Suppressor macrophage treated with lipopolysaccharide for 4 hours (primary cell): Measurements from ENCODE around the gene CST4.
"Not testable (repeated sequence)": the region's sequence is repeated elsewhere in the genome, so short reads cannot be mapped to it uniquely, and the experiment has no call there.

ENCODE experiments used
- DNase-seq: peaks from one replicate; pipeline ENCODE4 v3.0.0-alpha.2; 2020

The CST4 gene

DNA sequence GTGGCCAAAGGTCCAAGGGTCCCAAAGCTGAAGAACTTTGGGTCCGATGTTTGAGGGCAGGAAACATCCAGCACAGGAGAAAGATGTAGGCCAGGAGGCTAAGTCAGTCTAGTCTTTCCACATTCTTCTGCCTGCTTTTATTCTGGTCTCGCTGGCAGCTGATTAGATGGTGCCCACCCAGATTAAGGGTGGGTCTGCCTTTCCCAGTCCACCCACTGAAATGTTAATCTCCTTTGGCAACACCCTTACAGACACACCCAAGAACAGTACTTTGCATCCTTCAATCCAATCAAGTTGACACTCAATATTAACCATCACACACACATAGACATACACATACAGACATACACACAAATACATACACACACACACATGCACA lies 29.2 kb downstream of the CST4 start:
- not testable (repeated sequence) for DNase-seq

GRCh38 chr20:23658989-23659609 lies 29.7 kb downstream of the CST4 start:
- no peak for DNase-seq

DNA sequence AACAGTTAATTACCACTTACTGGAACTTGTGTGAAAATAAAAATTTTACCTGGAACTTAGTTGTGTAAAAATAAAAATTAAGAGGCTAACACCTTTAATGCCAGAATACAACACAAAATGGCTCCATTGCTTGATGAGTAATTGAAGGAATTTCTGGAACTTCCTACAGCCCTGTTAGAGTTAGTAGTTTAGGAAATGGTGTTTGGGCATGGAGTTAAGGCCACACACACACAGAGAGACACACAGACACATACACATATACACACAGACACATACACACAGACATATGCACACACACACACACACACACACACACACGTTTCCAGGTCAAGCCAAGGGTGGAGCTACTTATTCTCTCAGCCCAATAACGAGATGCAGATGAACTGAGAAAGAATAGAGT lies 30.5 kb downstream of the CST4 start:
- no peak for DNase-seq

DNA sequence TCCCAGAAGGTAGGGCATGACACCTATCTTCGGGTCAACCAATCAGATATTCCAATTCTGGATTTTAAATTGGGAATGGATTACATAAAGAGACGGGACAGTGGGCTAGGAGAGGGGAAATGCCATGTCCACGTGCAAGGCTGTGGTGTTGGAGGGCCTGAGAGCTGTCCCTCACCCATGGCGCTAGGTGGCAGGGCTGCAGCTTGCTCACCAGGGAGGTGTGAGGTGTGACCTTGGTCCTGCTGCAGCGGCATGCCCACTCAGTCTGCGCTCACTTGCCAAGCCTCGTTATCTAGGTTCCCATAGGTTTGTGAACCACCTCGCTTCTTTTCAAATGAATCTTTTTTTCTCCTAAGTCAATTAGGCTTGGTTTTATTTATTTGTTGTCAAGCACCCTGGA lies 31.6 kb downstream of the CST4 start:
- DNase-seq, result no peak

GRCh38 chr20:23656372-23656771 lies 32.5 kb downstream of the CST4 start:
- DNase-seq, result no peak

DNA sequence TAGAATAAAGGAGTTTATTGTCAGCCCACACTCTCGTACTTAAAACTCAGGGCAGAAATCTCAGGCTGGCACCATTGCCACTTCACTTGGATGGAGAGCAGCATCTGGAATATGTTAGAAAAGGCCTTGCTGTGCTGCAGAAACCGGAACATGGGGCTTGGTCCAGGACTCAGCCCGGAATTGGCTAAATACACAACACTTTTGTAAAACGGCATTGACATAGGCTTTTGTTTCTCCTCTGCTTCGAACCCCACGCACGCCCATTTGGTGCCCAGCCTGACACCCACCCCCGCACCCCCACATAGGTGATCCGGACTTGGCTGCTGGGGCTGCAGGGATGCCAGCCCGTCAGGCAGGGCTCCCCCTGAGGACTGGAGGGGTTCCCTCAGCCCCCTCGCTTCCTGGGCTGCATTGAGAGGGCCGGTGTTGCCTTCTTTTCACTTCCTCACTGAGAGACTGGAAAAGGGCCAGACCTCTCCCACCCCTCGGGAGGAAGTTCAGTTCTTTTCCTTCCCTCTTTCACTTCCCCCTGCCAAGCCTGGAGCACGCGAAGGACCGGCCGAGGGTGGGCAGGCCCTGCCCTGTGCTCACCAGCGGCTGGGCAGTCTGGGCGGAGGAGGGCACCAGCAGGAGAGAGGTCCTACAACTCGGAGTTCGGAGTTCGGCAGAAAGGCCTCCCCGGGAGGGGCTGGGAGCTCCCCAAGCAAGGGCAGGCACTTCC lies 33.2 kb downstream of the CST4 start:
- DNase-seq, result peak; percentile 93

DNA sequence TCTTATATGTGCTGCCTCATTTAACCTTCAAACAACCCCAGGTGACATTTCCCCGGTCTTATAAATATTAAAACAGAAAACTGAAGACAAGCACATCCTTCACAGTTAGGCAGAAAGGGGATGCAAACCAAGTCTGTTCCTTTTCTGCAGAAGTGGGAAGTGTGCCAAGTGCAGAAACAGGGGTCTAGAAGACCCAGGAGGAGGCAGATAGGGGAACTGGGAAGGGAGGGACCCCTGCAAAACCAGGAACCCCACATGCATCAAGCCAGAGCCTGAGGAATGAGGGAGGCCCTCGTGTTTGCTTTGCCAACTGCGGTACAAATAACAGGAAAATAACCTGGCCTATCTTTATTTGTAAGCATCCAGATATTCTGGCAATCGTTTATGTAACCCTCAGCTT lies 34.1 kb downstream of the CST4 start:
- no peak for DNase-seq

DNA sequence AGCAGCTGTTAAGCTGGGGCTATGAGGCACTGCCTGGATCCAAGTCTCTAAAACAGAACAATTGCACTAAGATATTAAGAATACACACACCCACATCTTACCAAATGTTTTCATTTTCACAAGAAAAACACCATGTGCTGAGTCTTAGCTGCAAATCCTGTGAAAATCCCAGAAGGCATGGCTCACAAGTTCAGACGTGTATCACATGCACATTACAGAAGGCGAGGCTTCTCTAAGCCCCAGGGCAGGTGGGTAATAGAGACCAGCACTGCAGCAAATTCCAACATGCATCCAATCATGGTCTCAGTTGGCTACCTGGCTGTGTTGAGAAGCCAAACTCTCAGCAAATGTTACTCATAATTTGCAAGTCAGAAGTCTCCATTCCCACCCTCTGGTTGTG lies 34.8 kb downstream of the CST4 start:
- DNase-seq, result no peak

DNA sequence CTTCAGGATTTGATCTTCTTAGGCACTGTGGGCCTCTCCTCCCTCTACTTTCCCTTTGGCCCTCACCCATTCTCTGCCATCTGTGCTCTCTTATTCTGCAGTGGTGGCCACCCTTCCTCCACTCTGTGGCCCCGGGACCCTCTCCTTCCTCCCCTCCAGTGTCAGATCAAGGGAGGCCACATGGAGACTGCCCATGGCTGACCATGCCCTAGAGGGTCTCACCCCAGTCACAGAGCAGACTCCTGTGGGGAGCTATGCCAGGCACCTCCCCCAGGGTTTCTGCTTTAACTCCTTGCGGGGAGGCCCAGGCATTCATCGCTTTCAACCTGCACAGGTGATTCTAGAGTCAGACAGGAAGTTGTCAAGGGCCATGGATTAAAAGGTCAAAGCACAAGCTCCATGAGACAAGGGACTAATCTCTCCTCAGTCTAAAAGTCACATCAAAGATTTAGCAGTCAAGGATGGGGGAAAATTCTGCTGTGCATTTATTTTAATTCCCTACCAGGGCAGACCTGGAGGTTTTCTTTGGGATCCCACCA lies 35.4 kb downstream of the CST4 start:
- DNase-seq, result no peak

GRCh38 chr20:23652926-23653325 lies 35.9 kb downstream of the CST4 start:
- no peak for DNase-seq

- DNase-seq, result no peak
Observed at GRCh38 chr20:23652371-23652770, 36.5 kb downstream of the CST4 start.

DNA sequence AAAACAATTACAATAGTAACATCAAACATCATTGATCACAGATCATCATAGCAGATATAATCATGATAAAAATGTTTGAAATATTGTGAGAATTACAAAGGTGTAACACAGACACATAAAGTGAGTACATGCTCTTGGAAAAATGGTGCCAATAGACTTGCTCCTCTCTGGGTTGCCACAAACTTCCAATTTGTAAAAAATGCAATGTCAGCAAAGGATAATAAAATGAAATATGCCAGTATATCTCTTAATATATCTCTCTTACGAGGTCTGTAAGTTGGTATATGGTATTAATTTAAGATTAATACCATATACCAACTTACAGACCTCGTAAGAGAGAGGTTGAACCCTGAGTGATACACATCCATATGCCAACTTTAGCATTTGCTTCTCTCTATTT lies 37.7 kb downstream of the CST4 start:
- no peak for DNase-seq

DNA sequence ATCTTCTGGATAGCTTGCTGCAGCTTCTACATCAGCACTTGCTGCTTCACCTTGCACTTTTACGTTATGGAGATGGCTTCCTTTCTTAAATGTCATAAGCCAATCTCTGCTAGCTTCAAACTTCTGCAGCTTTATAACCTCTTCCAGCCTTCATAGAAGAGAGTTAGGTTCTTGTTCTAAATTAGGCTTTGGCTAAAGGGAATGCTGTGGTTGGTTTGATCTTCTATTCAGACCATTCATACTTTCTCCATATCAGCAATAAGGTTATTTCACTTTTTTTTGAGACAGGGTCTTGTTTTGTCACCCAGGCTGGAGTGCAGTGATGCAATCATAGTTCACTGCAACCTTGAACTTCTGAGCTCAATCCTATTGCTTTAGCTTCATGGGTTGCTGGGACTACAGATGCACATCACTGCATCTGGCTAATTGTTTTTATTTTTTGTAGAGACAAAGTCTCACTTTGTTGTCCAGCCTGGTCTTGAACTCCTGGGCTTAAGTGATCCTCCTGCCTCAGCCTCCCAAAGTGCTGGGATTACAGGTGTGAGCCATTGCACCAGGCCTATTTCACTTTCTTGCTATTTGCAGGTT lies 38.9 kb downstream of the CST4 start:
- DNase-seq, result no peak

DNA sequence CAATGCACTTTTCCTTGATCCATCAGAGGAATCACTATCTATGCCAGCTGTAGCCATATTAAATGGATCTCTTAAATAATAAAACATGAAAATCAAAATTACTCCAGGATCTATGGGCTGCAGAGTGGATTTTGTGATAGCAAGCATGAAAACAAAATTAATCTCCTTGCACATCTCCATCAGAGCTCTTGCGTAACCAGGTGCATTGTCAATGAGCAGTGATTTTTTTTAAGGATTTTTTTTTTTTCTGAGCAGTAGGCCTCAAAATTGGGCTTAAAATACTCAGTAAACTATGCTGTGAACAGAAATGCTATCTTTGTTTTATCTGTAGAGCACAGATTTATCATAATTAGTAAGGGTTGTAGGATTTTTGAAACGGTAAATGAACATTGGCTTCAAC lies 39.6 kb downstream of the CST4 start:
- no peak for DNase-seq

- no peak for DNase-seq
Observed at GRCh38 chr20:23647346-23647745, 41.5 kb downstream of the CST4 start.

DNA sequence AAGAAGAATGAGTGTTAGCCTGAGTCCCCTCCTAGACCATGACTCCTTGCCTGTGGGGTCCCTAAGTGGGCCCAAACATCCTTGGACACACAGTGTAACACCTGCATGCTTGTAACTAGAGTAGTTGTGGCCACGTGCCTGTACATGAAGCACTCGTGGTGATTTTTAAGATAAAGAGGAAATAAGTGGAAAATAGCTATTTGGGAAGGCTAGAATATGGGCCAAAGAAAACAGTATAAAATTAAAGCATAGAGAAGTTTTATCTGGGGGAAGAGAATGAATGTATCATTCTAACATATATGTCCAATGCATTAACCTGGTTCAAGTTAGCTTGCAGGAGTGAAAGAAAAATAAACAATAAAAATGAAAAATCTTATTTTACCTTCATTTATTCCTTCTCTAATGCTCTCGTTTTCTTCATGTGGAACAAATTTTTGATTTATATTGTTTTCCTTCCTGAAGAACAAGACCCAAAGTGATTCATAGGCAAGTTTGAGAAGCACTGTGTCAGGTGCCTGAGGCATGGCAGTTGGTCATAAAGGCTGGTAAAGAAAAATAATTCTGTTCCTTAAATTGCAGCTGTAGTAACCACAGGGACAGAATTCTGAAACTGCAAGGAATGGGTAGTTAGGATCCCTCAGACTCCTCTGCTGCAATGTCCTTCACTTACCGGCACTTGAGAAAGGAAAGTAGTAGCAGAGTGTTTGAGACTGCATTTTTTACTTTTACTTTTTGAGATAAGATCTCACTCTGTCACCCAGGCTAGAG lies 42.5 kb downstream of the CST4 start:
- peak; percentile 85 for DNase-seq

GRCh38 chr20:23645575-23645974 lies 43.3 kb downstream of the CST4 start:
- no peak for DNase-seq

- peak; percentile 61 for DNase-seq
Observed at GRCh38 chr20:23644164-23644563, 44.7 kb downstream of the CST4 start.

DNA sequence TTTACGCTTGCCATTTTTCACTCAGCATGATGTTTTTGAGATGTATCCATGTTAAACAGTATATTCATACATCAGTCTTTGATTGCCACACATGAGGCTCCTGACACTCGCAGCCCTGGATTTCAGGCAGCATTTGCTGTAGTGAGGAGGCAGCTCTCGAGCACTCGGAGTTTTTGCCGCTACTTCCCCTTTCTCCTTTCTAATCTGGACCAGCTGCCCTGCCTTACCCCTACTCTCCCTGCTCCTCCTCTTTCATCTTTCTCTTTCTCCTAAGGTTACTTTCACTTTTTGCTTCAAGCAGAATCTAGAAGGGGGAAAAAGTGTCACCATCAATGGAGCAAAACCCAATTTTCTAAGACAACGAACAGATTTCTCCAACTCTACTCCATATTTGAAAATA lies 45.2 kb downstream of the CST4 start:
- peak; percentile 83 for DNase-seq

DNA sequence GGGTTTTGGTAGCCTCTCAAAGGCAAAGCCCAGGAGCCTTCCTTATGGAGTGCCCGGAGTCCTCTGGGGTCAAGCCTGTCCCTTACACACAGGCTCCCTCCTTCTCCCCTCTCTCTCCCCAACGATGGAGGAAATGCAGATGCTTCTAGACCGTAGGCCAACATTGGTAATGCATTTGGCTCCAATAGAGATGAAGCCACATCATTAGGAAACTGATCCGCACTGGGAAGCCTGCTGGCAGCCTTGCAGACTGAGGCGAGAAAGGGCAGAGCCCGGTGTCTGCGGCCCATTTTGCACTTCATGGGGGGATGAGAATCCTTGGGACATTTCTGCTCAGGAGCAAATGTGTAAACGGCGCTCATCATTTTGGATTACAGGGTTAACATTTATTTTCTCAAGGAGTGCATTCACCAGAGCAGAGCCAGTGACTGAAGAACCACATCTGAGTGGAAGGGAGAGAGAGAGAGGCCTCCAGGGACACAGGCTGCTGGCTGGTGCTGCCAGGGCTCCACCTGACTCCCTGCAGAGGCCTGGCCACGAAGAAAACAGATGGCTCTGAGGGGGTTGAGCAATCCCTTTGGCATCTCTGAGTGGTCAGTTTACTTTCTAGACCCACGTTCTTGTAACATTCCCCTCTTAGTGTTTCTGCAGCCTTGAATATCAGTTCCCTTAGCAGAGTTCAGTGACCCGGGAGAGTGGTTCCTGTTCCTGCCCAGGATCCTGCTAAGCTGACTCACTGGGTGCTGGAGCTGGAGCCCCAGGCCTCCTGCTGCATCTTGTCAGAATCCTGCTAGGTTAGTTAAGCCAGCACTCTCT lies 46.7 kb downstream of the CST4 start:
- DNase-seq, result peak; percentile 76

GRCh38 chr20:23640671-23641667 lies 47.9 kb downstream of the CST4 start:
- DNase-seq, result no peak
